Uterus (tissue), 4 donors: Measurements from ENCODE around the gene RCAN2. TPM values are rescaled to one million over a fixed set of nuclear protein-coding genes. Genes with fewer than 3 reads are reported as not detected.

Source experiments
- DNase-seq, 2 donors: peaks; one replicate each; pipeline ENCODE4 v3.0.0-alpha.2; 2019 to 2020
- H3K27ac ChIP-seq, 2 donors: fragments of 200-600 bp; sonication (generic); 1 replicate in 1 of 2; 2 replicates in 1 of 2; pipeline ENCODE4 v1.5.1; 2016 to 2018
- H3K27me3 ChIP-seq, 2 donors: fragments of 200-600 bp; sonication (generic); one replicate each; pipeline ENCODE4 v1.5.1; 2018 to 2019; ENCODE audit warnings: control low read depth in 1 of 2
- H3K36me3 ChIP-seq, 2 donors: fragments of 200-600 bp; sonication (generic); one replicate each; pipeline ENCODE4 v1.5.1; 2019; ENCODE audit warnings: control low read depth in 1 of 2
- H3K4me1 ChIP-seq, 2 donors: fragments of 200-600 bp; sonication (generic); one replicate each; pipeline ENCODE4 v1.5.1; 2018 to 2019; ENCODE audit warnings: control low read depth in 1 of 2
- H3K4me3 ChIP-seq, 2 donors: fragments of 200-600 bp; sonication (generic); 1 replicate in 1 of 2; 2 replicates in 1 of 2; pipeline ENCODE4 v1.5.1; 2018 to 2019; ENCODE audit warnings: mild to moderate bottlenecking in 1 of 2
- H3K9me3 ChIP-seq, 2 donors: fragments of 200-600 bp; sonication (generic); one replicate each; pipeline ENCODE4 v1.5.1; 2019; ENCODE audit warnings: control low read depth in 1 of 2
- CTCF ChIP-seq, 4 experiments: fragments of 200-600 bp in 2 of 4; fragments of 450-650 bp in 2 of 4; sonication (generic) in 2 of 4; IDR thresholded peaks; one replicate each; pipeline ENCODE4 v1.5.1; 2016 to 2019; ENCODE audit warnings: antibody characterized with exemption in 4 of 4, mild to moderate bottlenecking in 2 of 4, moderate library complexity in 1 of 4
- POLR2A ChIP-seq, 2 donors: fragments of 450-650 bp; IDR thresholded peaks; one replicate each; pipeline ENCODE4 v1.6.1; 2016; ENCODE audit warnings: antibody characterized with exemption in 2 of 2, mild to moderate bottlenecking in 1 of 2, moderate library complexity in 1 of 2
- intact Hi-C: fragments of 100-400 bp; cut with DNase I; formaldehyde crosslinking; loops from one replicate; pipeline ENCODE4 v1.15.1; 2023; ENCODE audit warnings: low total_unique reads
- total RNA-seq, 4 donors: library from RNA; depleted of rRNA in 3 of 4; stranded (reverse); fragments of >200 nt in 3 of 4; gene quantifications; one replicate each; pipeline versions ENCODE4 v1.1.0 to v1.2.4, GENCODE V29; 2014 to 2023
- donor health status: DM: yes; HTN: yes; CAD: no.

The RCAN2 gene
- total RNA-seq, 4 donors from 2014 or later: 3.0 to 36.4 (median 16.3) TPM

- Histone ChIP-seq H3K4me3 (no peak overlapping the region), H3K27me3 (no peaks in the 10 kb centered on the region), H3K36me3 (no peaks in the 10 kb centered on the region), H3K27ac (no peak overlapping the region), H3K9me3 (no peaks in the 10 kb centered on the region), H3K4me1 (no peaks in the 10 kb centered on the region)
- DNase-seq: no peak
- no peak for TF ChIP-seq CTCF (IDR thresholded peaks at IDR 0.05)
- TF ChIP-seq POLR2A (IDR thresholded peaks at IDR 0.05): no peak
- intact Hi-C loops: no loop called here
These were observed 38.0 kb downstream of the RCAN2 start for GRCh38 chr6:46453216-46453615.

- no peaks in the 10 kb centered on the region for H3K27me3 ChIP-seq
- DNase-seq: no peak
- intact Hi-C loops: no loop called here
- H3K9me3 ChIP-seq: no peaks in the 10 kb centered on the region
- TF ChIP-seq POLR2A (IDR thresholded peaks at IDR 0.05): no peak
- no peak for TF ChIP-seq CTCF (IDR thresholded peaks at IDR 0.05)
- no peaks in the 10 kb centered on the region for H3K36me3 ChIP-seq
- H3K4me3 ChIP-seq: no peak overlapping the region
- H3K4me1 ChIP-seq: no peaks in the 10 kb centered on the region
- no peak overlapping the region for H3K27ac ChIP-seq
These were observed 38.8 kb downstream of the RCAN2 start for GRCh38 chr6:46452312-46452917.

- no peak overlapping the region for H3K4me3 ChIP-seq
- TF ChIP-seq POLR2A (IDR thresholded peaks at IDR 0.05): no peak
- no peak for TF ChIP-seq CTCF (IDR thresholded peaks at IDR 0.05)
- no peak for DNase-seq
- H3K27ac ChIP-seq: no peak overlapping the region
- no peaks in the 10 kb centered on the region for H3K4me1 ChIP-seq
- H3K36me3 ChIP-seq: no peaks in the 10 kb centered on the region
- no peaks in the 10 kb centered on the region for H3K27me3 ChIP-seq
- H3K9me3 ChIP-seq: peaks cover 0 to 3% of the 10 kb centered on the region in 2 donors
- intact Hi-C loops: no loop called here
These were observed 39.9 kb downstream of the RCAN2 start for GRCh38 chr6:46451343-46451742.

- TF ChIP-seq POLR2A (IDR thresholded peaks at IDR 0.05) (no peak), CTCF (IDR thresholded peaks at IDR 0.05) (no peak)
- H3K27me3 ChIP-seq: no peaks in the 10 kb centered on the region
- peaks cover 0 to under 1% of the 10 kb centered on the region in 2 donors for H3K4me1 ChIP-seq
- DNase-seq: no peak
- no peaks in the 10 kb centered on the region for H3K36me3 ChIP-seq
- no peak overlapping the region for H3K27ac ChIP-seq
- no peak overlapping the region for H3K4me3 ChIP-seq
- H3K9me3 ChIP-seq: peaks cover 0 to 14% of the 10 kb centered on the region in 2 donors
- intact Hi-C loops: no loop called here
These were observed 46.3 kb downstream of the RCAN2 start for GRCh38 chr6:46444772-46445454.

GRCh38 chr6:46443623-46444022 lies 47.6 kb downstream of the RCAN2 start:
- intact Hi-C loops: no loop called here
- peaks cover 0 to 8% of the 10 kb centered on the region in 2 donors for H3K4me1 ChIP-seq
- peaks cover 0 to 14% of the 10 kb centered on the region in 2 donors for H3K9me3 ChIP-seq
- no peak overlapping the region for H3K27ac ChIP-seq
- H3K27me3 ChIP-seq: no peaks in the 10 kb centered on the region
- H3K36me3 ChIP-seq: no peaks in the 10 kb centered on the region
- H3K4me3 ChIP-seq: no peak overlapping the region
- no peak for TF ChIP-seq POLR2A (IDR thresholded peaks at IDR 0.05)
- no peak for TF ChIP-seq CTCF (IDR thresholded peaks at IDR 0.05)
- DNase-seq: no peak
